ENCODE results near the gene MLNR. TPM values are rescaled to one million over a fixed set of nuclear protein-coding genes. Genes with fewer than 3 reads are reported as not detected.

Gene MLNR
- total RNA-seq, 1 experiment from 2014 or later: not detected

DNA sequence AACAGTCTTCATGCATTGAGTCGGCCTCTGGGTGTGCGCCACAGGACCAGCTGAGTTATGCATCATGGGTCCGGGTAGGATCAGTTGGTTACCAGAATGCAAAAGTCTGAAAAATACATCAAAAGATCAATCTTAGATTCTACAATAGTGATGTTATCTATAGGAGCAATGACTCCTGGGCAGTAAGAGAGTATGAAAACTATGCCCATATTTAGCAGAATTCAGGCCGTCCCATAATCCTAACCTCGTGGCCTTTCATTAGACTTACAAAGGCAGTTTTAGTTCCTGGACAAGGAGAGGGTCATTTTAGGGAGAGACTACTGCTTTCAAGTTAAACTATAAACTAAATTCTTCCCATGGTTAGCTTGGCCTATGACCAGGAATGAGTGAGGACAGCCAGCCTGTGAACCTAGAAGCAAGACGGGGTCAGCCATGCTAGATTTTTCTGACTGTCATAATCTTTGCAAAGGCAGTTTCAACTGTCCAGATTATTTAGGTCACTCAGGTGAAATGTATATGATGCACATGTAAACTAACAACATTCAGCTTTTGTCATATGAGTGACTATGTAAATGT, 15.8 kb downstream of the MLNR start:
- no peaks in the 10 kb centered on the region for H3K36me3 Mint-ChIP-seq
- H3K27me3 Mint-ChIP-seq (ENCODE audit: low read depth): peaks cover 4% of the 10 kb centered on the region
- no peak overlapping the region for H3K27ac Mint-ChIP-seq
- TF ChIP-seq JUN (CRISPR knock-in tag; IDR thresholded peaks at IDR 0.05) (no peak), ETV6 (CRISPR knock-in tag; IDR thresholded peaks at IDR 0.05) (no peak), ELF4 (CRISPR knock-in tag; IDR thresholded peaks at IDR 0.05; ENCODE audit: low read depth) (no peak)
- no peaks in the 10 kb centered on the region for H3K4me1 Mint-ChIP-seq
- ChIA-PET CTCF (no interaction called here), POLR2A (no interaction called here)
- no peak overlapping the region for H3K4me3 Mint-ChIP-seq
- DNase-seq (ENCODE audit: low spot score): no peak
- no peaks in the 10 kb centered on the region for H3K9me3 Mint-ChIP-seq
- no peak for ATAC-seq

DNA sequence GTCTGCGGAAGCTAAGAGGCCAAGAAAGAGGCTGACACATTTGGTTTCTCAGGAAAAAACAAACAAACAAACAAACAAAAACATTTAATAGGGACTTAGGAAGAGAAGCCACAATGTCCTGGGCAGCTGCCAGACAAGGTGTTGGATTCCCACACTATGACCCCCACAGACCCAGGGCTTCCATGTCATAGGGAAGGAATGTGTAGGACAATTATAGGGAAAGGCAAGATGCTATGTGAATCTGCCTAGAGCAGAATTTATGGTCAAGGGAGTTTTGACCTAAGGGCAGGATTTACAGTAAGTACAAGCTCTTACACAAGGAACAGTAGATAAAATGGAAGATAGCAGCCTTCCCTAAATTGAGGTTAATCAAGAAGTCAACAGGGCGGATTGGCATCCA, 18.5 kb downstream of the MLNR start:
- Mint-ChIP-seq H3K9me3 (no peaks in the 10 kb centered on the region), H3K4me3 (no peak overlapping the region), H3K36me3 (no peaks in the 10 kb centered on the region), H3K27me3 (ENCODE audit: low read depth) (peaks cover 4% of the 10 kb centered on the region; the same call in 1 of the 2 replicates), H3K27ac (no peak overlapping the region), H3K4me1 (no peaks in the 10 kb centered on the region)
- no peak for ATAC-seq
- DNase-seq (ENCODE audit: low spot score): no peak
- ChIA-PET POLR2A (no interaction called here), CTCF (interaction anchor here (1.0 to 2.5 kb wide), 2 partner anchors 9 to 43 kb away, joined by 3 to 8 read pairs; partner anchors contain the start of gene CDADC1)
- TF ChIP-seq GRHL2 (CRISPR knock-in tag; IDR thresholded peaks at IDR 0.05; ENCODE audit: insufficient replicate concordance, severe bottlenecking): no peak
- no peak for TF ChIP-seq ZNF423 (CRISPR knock-in tag; IDR thresholded peaks at IDR 0.05)
- TF ChIP-seq, protein P1, sequence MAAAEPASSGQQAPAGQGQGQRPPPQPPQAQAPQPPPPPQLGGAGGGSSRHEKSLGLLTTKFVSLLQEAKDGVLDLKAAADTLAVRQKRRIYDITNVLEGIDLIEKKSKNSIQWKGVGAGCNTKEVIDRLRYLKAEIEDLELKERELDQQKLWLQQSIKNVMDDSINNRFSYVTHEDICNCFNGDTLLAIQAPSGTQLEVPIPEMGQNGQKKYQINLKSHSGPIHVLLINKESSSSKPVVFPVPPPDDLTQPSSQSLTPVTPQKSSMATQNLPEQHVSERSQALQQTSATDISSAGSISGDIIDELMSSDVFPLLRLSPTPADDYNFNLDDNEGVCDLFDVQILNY (CRISPR knock-in tag; IDR thresholded peaks at IDR 0.05): no peak
- TF ChIP-seq, protein P2, sequence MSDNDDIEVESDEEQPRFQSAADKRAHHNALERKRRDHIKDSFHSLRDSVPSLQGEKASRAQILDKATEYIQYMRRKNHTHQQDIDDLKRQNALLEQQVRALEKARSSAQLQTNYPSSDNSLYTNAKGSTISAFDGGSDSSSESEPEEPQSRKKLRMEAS (CRISPR knock-in tag; IDR thresholded peaks at IDR 0.05): no peak
- TF ChIP-seq, protein P3, sequence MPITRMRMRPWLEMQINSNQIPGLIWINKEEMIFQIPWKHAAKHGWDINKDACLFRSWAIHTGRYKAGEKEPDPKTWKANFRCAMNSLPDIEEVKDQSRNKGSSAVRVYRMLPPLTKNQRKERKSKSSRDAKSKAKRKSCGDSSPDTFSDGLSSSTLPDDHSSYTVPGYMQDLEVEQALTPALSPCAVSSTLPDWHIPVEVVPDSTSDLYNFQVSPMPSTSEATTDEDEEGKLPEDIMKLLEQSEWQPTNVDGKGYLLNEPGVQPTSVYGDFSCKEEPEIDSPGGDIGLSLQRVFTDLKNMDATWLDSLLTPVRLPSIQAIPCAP (CRISPR knock-in tag; IDR thresholded peaks at IDR 0.05): no peak
- TF ChIP-seq, protein P4, sequence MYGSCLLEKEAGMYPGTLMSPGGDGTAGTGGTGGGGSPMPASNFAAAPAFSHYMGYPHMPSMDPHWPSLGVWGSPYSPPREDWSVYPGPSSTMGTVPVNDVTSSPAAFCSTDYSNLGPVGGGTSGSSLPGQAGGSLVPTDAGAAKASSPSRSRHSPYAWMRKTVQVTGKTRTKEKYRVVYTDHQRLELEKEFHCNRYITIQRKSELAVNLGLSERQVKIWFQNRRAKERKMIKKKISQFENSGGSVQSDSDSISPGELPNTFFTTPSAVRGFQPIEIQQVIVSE (CRISPR knock-in tag; IDR thresholded peaks at IDR 0.05; ENCODE audit: borderline replicate concordance): no peak
- TF ChIP-seq MYBL2 (CRISPR knock-in tag; IDR thresholded peaks at IDR 0.05): no peak
- no peak for TF ChIP-seq SP1 (CRISPR knock-in tag; conservative IDR thresholded peaks at IDR 0.05)
- TF ChIP-seq, protein P5, sequence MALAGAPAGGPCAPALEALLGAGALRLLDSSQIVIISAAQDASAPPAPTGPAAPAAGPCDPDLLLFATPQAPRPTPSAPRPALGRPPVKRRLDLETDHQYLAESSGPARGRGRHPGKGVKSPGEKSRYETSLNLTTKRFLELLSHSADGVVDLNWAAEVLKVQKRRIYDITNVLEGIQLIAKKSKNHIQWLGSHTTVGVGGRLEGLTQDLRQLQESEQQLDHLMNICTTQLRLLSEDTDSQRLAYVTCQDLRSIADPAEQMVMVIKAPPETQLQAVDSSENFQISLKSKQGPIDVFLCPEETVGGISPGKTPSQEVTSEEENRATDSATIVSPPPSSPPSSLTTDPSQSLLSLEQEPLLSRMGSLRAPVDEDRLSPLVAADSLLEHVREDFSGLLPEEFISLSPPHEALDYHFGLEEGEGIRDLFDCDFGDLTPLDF (CRISPR knock-in tag; IDR thresholded peaks at IDR 0.05): no peak
- no peak for TF ChIP-seq ZNF396 (CRISPR knock-in tag; IDR thresholded peaks at IDR 0.05; ENCODE audit: borderline replicate concordance)
- TF ChIP-seq, protein P6, sequence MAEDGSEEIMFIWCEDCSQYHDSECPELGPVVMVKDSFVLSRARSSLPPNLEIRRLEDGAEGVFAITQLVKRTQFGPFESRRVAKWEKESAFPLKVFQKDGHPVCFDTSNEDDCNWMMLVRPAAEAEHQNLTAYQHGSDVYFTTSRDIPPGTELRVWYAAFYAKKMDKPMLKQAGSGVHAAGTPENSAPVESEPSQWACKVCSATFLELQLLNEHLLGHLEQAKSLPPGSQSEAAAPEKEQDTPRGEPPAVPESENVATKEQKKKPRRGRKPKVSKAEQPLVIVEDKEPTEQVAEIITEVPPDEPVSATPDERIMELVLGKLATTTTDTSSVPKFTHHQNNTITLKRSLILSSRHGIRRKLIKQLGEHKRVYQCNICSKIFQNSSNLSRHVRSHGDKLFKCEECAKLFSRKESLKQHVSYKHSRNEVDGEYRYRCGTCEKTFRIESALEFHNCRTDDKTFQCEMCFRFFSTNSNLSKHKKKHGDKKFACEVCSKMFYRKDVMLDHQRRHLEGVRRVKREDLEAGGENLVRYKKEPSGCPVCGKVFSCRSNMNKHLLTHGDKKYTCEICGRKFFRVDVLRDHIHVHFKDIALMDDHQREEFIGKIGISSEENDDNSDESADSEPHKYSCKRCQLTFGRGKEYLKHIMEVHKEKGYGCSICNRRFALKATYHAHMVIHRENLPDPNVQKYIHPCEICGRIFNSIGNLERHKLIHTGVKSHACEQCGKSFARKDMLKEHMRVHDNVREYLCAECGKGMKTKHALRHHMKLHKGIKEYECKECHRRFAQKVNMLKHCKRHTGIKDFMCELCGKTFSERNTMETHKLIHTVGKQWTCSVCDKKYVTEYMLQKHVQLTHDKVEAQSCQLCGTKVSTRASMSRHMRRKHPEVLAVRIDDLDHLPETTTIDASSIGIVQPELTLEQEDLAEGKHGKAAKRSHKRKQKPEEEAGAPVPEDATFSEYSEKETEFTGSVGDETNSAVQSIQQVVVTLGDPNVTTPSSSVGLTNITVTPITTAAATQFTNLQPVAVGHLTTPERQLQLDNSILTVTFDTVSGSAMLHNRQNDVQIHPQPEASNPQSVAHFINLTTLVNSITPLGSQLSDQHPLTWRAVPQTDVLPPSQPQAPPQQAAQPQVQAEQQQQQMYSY (CRISPR knock-in tag; IDR thresholded peaks at IDR 0.05): no peak
- no peak for TF ChIP-seq RELA (CRISPR knock-in tag; IDR thresholded peaks at IDR 0.05; ENCODE audit: borderline replicate concordance)
- TF ChIP-seq, protein P7, sequence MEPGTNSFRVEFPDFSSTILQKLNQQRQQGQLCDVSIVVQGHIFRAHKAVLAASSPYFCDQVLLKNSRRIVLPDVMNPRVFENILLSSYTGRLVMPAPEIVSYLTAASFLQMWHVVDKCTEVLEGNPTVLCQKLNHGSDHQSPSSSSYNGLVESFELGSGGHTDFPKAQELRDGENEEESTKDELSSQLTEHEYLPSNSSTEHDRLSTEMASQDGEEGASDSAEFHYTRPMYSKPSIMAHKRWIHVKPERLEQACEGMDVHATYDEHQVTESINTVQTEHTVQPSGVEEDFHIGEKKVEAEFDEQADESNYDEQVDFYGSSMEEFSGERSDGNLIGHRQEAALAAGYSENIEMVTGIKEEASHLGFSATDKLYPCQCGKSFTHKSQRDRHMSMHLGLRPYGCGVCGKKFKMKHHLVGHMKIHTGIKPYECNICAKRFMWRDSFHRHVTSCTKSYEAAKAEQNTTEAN (CRISPR knock-in tag; IDR thresholded peaks at IDR 0.05): no peak
